Liver (tissue), 3 donors: ENCODE measurements around the gene RPTOR.

ENCODE experiments used
- ATF3 ChIP-seq: IDR thresholded peaks from 2 replicates; pipeline ENCODE4 v1.6.1; 2016; ENCODE audit warnings: antibody characterized with exemption
- CTCF ChIP-seq: fragments of 150-350 bp; IDR thresholded peaks from 2 replicates; pipeline ENCODE4 v1.5.1; 2017; ENCODE audit warnings: improper control_type of control experiment, low read depth, low read length; ENCODE audit not compliant: missing input control
- EGR1 ChIP-seq, 2 donors: IDR thresholded peaks; 2 replicates each; pipeline ENCODE4 v1.6.1; 2016 to 2018; ENCODE audit warnings: antibody characterized with exemption in 2 of 2, low read depth in 2 of 2
- FOXA1 ChIP-seq: IDR thresholded peaks from 2 replicates; pipeline ENCODE4 v1.6.1; 2016; ENCODE audit warnings: antibody characterized with exemption
- MAX ChIP-seq: IDR thresholded peaks from 2 replicates; pipeline ENCODE4 v1.6.1; 2016; ENCODE audit warnings: antibody characterized with exemption
- NR2F2 ChIP-seq: IDR thresholded peaks from 2 replicates; pipeline ENCODE4 v1.6.1; 2016; ENCODE audit warnings: antibody characterized with exemption
- RAD21 ChIP-seq, 2 donors: IDR thresholded peaks; 2 replicates each; pipeline ENCODE4 v1.6.1; 2016; ENCODE audit warnings: antibody characterized with exemption in 2 of 2, mild to moderate bottlenecking in 2 of 2
- REST ChIP-seq: IDR thresholded peaks from 2 replicates; pipeline ENCODE4 v1.6.1; 2016; ENCODE audit warnings: antibody characterized with exemption, mild to moderate bottlenecking
- SP1 ChIP-seq: IDR thresholded peaks from 2 replicates; pipeline ENCODE4 v1.6.1; 2018; ENCODE audit warnings: antibody characterized with exemption, mild to moderate bottlenecking
- TAF1 ChIP-seq: conservative IDR thresholded peaks from 2 replicates; pipeline ENCODE4 v1.6.1; 2016; ENCODE audit warnings: antibody characterized with exemption, mild to moderate bottlenecking
- donor health status: healthy.
- donor health status: healthy.

GRCh38 chr17:80630560-80631120 lies 86.0 kb downstream of the RPTOR start:
- TF ChIP-seq REST (no peak), NR2F2 (no peak), CTCF (no peak), TAF1 (no peak), ATF3 (no peak), SP1 (no peak), RAD21 (IDR thresholded peaks at IDR 0.05) (no peak), MAX (no peak), FOXA1 (no peak), EGR1 (IDR thresholded peaks at IDR 0.05; ENCODE audit: low read depth in 2 of 2) (no peak)
